COLO829 (cell line): ENCODE results near the gene FPR2.
A peak's percentile ranks its signal among the peaks of the same experiment; 100 is the strongest.
"Not testable (repeated sequence)": the region's sequence is repeated elsewhere in the genome, so short reads cannot be mapped to it uniquely, and the experiment has no call there.

Experiments used
- DNase-seq: peaks from one replicate; pipeline ENCODE4 v3.0.0; 2012; ENCODE audit warnings: low spot score

Gene FPR2

GRCh38 chr19:51805396-51805795, 44.4 kb downstream of the FPR2 start:
- not testable (repeated sequence) for DNase-seq

DNA sequence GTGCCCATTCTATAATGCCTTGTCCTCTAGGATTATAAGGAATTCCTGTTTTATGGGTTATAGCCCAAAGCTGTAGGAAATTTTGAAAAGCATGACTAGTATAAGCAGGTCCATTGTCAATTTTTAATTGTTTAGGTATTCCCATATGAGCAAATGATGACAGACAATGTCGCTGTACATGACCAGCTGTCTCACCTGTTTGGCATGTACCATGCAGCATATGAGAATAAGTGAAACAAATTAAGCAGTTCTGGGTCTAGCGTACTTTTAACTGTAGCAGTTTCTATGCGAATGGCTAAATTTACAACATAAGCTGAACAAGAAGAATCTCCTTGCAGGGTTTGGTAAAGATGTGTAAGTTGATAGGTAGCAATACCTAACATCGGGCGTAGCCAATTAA, 45.6 kb downstream of the FPR2 start:
- DNase-seq = not testable (repeated sequence)

- DNase-seq = no peak
These were observed 46.2 kb downstream of the FPR2 start for GRCh38 chr19:51807111-51807701.

GRCh38 chr19:51807925-51808324, 46.9 kb downstream of the FPR2 start:
- no peak for DNase-seq

DNA sequence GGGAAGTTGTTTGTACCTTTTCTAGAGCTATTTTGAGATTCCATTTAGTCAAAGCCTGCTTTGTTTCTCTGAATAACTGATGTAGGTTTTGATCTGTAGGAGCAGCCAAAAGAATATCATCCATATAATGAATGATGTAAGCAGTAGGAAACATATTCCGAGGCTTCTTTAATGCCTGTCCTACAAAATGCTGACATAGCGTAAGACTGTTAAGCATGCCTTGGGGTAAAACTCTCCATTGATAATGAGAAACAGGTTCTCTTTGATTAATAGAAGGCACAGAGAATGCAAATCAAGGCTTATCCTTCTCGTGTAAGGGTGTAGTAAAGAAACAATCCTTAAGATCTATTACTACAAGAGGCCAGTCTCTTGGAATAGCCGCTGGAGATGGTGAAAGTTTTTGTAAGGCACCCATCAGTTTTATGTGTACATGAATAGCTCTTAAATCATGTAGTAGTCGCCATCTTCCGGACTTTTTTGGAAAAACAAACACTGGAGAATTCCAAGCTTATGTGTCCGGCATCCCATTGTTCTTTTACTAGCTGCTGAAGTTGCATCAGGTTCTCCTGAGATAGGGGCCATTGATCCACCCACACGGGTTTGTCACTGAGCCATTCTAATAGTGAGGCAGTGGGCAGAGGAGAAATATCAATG, 47.5 kb downstream of the FPR2 start:
- peak; percentile 36 for DNase-seq

- no peak for DNase-seq
These were observed 48.8 kb downstream of the FPR2 start for GRCh38 chr19:51809787-51810186.

GRCh38 chr19:51810223-51810622, 49.2 kb downstream of the FPR2 start:
- DNase-seq = no peak

- DNase-seq = no peak
These were observed 50.4 kb downstream of the FPR2 start for GRCh38 chr19:51811344-51811743.

DNA sequence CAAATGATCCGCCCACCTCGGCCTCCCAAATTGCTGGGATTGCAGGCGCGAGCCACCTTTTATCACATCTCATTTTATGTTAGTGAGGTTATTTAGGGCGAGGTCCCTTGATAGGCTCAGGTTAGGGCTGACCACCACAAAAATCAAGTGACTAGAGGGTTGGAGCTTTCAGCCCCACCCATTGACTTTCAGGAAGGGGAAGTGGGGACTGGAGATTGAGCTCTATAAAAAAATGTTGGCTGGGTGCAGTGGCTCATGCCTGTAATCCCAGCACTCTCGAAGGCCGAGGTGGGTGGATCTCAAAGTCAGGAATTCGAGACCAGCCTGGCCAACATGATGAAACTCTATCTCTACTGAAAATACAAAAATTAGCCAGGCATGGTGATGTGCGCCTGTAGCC, 54.1 kb downstream of the FPR2 start:
- no peak for DNase-seq

DNA sequence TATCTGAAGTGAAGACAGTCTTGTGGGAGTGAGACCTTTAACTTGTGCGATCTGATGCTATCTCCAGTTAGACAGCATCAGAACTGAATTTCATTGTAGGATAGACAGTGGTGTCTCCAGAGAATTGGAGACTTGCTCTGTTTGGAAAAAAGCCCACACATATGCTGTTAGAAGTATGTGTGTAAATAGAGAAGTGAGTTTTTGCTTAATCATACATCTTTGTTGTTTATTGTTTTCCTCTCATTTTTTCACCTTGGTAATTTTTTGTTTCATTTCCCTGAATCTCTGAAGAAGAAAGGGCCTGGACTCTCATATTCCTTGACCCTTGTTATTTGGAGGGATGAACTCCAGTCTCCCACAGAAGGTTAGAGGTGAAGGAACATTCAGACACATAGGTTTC, 55.7 kb downstream of the FPR2 start:
- no peak for DNase-seq

DNA sequence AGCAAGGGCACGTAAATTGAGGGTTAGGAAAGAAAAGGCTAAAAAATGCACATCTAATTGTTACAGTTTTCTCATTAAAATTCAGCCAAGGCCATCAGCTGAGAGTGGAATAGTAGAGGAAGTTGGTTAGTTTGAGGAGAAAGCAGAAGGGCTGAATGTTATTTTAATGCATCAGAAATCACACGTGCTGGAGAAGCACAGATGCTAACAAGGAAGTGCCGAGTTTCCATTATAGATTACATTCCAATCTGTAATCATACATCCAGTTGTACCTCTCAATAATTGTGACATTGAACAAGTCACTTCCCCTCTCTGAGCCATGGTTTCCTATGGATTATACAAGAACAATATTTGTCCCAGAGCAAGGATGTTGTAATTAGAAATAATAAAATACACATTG, 59.0 kb downstream of the FPR2 start:
- no peak for DNase-seq
